Measurements from ENCODE around the gene HBE1.
"Not testable (repeated sequence)": the region's sequence is repeated elsewhere in the genome, so short reads cannot be mapped to it uniquely, and the experiment has no call there.

DNA sequence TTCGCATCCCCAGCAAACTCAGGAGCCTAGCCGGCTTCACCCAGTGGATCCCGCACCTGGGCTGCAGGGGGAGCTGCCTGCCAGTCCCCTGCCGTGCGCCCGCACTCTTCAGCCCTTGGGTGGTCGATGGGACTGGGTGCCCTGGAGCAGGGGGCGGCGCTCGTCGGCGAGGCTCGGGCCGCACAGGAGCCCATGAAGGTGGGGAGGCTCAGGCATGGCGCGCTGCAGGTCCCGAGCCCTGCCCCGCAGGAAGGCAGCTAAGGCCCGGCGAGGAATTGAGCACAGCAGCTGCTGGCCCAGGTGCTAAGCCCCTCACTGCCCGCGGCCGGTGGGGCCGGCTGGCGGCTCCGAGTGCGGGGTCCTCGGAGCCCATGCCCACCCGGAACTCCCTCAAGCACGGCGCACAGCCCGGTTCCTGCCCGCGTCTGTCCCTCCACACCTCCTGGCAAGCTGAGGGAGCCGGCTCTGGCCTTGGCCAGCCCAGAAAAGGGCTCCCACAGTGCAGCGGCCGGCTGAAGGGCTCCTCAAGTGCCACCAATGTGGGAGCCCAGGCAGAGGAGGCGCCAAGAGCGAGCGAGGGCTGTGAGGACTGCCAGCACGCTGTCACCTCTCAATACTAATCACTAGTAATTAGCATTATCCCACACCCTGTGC is 24.7 kb upstream of the HBE1 start:
- TF ChIP-seq, protein P1, sequence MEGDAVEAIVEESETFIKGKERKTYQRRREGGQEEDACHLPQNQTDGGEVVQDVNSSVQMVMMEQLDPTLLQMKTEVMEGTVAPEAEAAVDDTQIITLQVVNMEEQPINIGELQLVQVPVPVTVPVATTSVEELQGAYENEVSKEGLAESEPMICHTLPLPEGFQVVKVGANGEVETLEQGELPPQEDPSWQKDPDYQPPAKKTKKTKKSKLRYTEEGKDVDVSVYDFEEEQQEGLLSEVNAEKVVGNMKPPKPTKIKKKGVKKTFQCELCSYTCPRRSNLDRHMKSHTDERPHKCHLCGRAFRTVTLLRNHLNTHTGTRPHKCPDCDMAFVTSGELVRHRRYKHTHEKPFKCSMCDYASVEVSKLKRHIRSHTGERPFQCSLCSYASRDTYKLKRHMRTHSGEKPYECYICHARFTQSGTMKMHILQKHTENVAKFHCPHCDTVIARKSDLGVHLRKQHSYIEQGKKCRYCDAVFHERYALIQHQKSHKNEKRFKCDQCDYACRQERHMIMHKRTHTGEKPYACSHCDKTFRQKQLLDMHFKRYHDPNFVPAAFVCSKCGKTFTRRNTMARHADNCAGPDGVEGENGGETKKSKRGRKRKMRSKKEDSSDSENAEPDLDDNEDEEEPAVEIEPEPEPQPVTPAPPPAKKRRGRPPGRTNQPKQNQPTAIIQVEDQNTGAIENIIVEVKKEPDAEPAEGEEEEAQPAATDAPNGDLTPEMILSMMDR (IDR thresholded peaks at IDR 0.05): not testable (repeated sequence)
- TF ChIP-seq EZH2 (IDR thresholded peaks at IDR 0.05): not testable (repeated sequence)
